Epithelial cell of esophagus (primary cell): ENCODE measurements around the gene USH2A.

Experiments
- DNase-seq: peaks from one replicate; pipeline ENCODE4 v3.0.0; 2010; ENCODE audit warnings: low read depth
- H3K4me3 ChIP-seq: 2 replicates; pipeline ENCODE4 v1.5.1; 2011; ENCODE audit warnings: mild to moderate bottlenecking, low read length, control low read depth
- CTCF ChIP-seq: IDR thresholded peaks from 2 replicates; pipeline ENCODE4 v1.5.1; 2011; ENCODE audit warnings: low read depth, mild to moderate bottlenecking, low read length, control low read depth, inconsistent platforms; ENCODE audit not compliant: insufficient read depth; ENCODE audit errors: missing control alignments

The USH2A gene

GRCh38 chr1:215710036-215710898 is 713.0 kb downstream of the USH2A start:
- H3K4me3 ChIP-seq, result no peak overlapping the region
- TF ChIP-seq CTCF, result peak; percentile 72
- DNase-seq, result peak; percentile 74

GRCh38 chr1:215704089-215704860 is 719.0 kb downstream of the USH2A start:
- TF ChIP-seq CTCF, result no peak
- H3K4me3 ChIP-seq, result no peak overlapping the region
- DNase-seq, result peak; percentile 67

GRCh38 chr1:215682232-215682631 is 741.0 kb downstream of the USH2A start:
- no peak overlapping the region for H3K4me3 ChIP-seq
- peak; percentile 18 for TF ChIP-seq CTCF
- DNase-seq, result peak; percentile 32

- H3K4me3 ChIP-seq, result no peak overlapping the region
- no peak for DNase-seq
- no peak for TF ChIP-seq CTCF
Measured at GRCh38 chr1:215681041-215681440, 742.2 kb downstream of the USH2A start.

GRCh38 chr1:215679231-215679630 is 744.0 kb downstream of the USH2A start:
- DNase-seq, result no peak
- H3K4me3 ChIP-seq, result no peak overlapping the region
- TF ChIP-seq CTCF, result no peak

- no peak overlapping the region for H3K4me3 ChIP-seq
- no peak for TF ChIP-seq CTCF
- DNase-seq, result no peak
Measured at GRCh38 chr1:215677112-215677511, 746.1 kb downstream of the USH2A start.
